SH-SY5Y (cell line): Measurements from ENCODE around the gene NOVA2.

Source experiments
- GATA2 ChIP-seq: IDR thresholded peaks from 2 replicates; pipeline ENCODE4 v1.6.1; 2011; ENCODE audit warnings: mild to moderate bottlenecking, low read depth, low read length
- GATA3 ChIP-seq: IDR thresholded peaks from 2 replicates; pipeline ENCODE4 v1.6.1; 2011; ENCODE audit warnings: low read depth, mild to moderate bottlenecking, low read length, moderate library complexity

DNA sequence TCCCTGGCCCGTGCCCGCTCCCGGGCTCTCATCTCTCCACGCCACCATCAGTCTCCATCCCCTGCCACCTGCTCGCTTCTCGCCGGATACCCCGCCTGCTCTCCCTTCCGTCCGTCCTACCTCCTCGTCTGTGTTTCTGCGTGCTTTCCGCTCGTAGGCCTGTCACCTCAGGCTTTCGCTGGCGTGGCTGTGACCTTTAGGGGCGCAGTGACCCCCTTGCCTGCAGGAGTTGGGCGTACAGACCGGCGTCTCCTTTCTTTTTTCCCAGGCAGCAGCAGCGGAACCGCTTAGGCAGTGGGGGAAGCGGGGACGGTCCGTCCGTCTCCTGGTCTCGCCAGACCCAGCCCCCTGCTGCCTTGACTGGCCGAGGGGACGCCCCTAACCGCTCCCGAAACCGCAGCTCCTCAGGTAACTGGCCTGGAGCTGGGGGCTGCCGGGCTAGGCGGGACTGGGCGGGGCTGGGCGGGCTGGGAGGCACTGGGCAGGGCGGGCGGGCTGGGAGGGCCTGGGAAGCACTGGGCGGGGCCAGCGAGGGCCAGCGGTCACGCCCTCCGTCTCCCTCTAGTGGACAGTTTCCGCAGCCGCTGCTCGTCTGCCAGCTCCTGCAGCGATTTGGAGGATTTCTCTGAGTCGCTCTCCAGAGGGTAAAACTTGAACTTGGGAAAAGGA, 42.9 kb upstream of the NOVA2 start:
- TF ChIP-seq GATA3: no peak
- no peak for TF ChIP-seq GATA2
